Esophagus squamous epithelium (tissue), 4 donors: ENCODE results near the gene AASDHPPT.

ENCODE experiments used
- POLR2A ChIP-seq, 4 donors: fragments of 450-650 bp; IDR thresholded peaks; one replicate each; pipeline ENCODE4 v1.6.1; 2017; ENCODE audit warnings: antibody characterized with exemption in 4 of 4, mild to moderate bottlenecking in 4 of 4, moderate library complexity in 3 of 4
- TF ChIP-seq, protein P1 (sequence below), 6 experiments: fragments of 450-650 bp in 4 of 6; fragments of 200-600 bp in 2 of 6; sonication (generic) in 2 of 6; IDR thresholded peaks; one replicate each; pipeline ENCODE4 v1.5.1; 2016 to 2019; ENCODE audit warnings: antibody characterized with exemption in 6 of 6, mild to moderate bottlenecking in 4 of 6, moderate library complexity in 4 of 6

DNA sequence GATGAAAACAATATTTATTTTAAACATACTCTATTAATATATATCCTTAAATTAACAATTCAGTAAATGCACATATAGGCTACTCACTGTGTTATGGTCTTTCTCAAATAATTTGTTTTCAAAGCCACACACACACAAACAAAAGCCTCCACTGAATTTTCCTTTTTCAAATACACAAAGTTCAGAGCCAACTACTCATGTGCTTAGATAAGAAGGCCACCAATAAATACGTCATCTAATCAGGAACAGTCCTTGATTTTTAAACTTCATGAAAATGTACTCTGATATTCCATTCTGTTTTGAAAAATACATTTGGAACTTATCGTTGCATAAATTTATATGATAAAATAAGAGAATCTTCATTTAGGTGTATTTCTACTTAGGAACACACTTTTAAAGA is 26.4 kb upstream of the AASDHPPT start:
- TF ChIP-seq, protein P1, sequence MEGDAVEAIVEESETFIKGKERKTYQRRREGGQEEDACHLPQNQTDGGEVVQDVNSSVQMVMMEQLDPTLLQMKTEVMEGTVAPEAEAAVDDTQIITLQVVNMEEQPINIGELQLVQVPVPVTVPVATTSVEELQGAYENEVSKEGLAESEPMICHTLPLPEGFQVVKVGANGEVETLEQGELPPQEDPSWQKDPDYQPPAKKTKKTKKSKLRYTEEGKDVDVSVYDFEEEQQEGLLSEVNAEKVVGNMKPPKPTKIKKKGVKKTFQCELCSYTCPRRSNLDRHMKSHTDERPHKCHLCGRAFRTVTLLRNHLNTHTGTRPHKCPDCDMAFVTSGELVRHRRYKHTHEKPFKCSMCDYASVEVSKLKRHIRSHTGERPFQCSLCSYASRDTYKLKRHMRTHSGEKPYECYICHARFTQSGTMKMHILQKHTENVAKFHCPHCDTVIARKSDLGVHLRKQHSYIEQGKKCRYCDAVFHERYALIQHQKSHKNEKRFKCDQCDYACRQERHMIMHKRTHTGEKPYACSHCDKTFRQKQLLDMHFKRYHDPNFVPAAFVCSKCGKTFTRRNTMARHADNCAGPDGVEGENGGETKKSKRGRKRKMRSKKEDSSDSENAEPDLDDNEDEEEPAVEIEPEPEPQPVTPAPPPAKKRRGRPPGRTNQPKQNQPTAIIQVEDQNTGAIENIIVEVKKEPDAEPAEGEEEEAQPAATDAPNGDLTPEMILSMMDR (IDR thresholded peaks at IDR 0.05), result no peak
- TF ChIP-seq POLR2A (IDR thresholded peaks at IDR 0.05), result no peak
